Adrenal gland (tissue), 12 donors: ENCODE measurements around the gene RAD51AP2. TPM values are rescaled to one million over a fixed set of nuclear protein-coding genes. Genes with fewer than 3 reads are reported as not detected.
A peak's percentile ranks its signal among the peaks of the same experiment; 100 is the strongest.

Source experiments
- DNase-seq, 7 donors: peaks; one replicate each; pipeline ENCODE4 v3.0.0-alpha.2; 2019 to 2020
- H3K27ac ChIP-seq, 5 donors: fragments of 200-600 bp; sonication (generic) in 4 of 5; 1 replicate in 3 of 5; 2 replicates in 2 of 5; pipeline versions ENCODE4 v1.5.1 to v1.8.0; 2016 to 2020; ENCODE audit warnings: mild to moderate bottlenecking in 1 of 5
- H3K27me3 ChIP-seq: fragments of 200-600 bp; 2 replicates; pipeline ENCODE4 v1.8.0; 2021
- H3K36me3 ChIP-seq, 2 donors: fragments of 200-600 bp; replicated peaks in 1 of 2; 1 replicate in 1 of 2; 2 replicates in 1 of 2; pipeline versions ENCODE4 v1.5.1 to v1.8.0; 2018 to 2022
- H3K4me1 ChIP-seq, 2 donors: fragments of 200-600 bp; replicated peaks in 1 of 2; 1 replicate in 1 of 2; 2 replicates in 1 of 2; pipeline versions ENCODE4 v1.5.1 to v1.8.0; 2018 to 2021
- H3K4me3 ChIP-seq, 4 donors: fragments of 200-600 bp; sonication (generic) in 3 of 4; one replicate each; pipeline ENCODE4 v1.5.1; 2016 to 2018
- H3K9me3 ChIP-seq, 3 donors: fragments of 200-600 bp; sonication (generic) in 1 of 3; replicated peaks in 1 of 3; 1 replicate in 2 of 3; 2 replicates in 1 of 3; pipeline versions ENCODE4 v1.5.1 to v1.8.0; 2016 to 2021
- POLR2A ChIP-seq, 2 donors: fragments of 450-650 bp; IDR thresholded peaks; one replicate each; pipeline ENCODE4 v1.6.1; 2017; ENCODE audit warnings: antibody characterized with exemption in 2 of 2, mild to moderate bottlenecking in 2 of 2, moderate library complexity in 1 of 2
- WGBS, 4 donors: extraction: QIAGEN DNeasy Blood & Tissue Kit in 2 of 4; methylation state at CpG; one replicate each; pipeline versions ENCODE4 v1.1.5 to v1.1.7; 2013 to 2017; 5-methylcytosine and 5-hydroxymethylcytosine counted together
- intact Hi-C, 2 donors: fragments of 100-400 bp; cut with DNase I; formaldehyde crosslinking; loops; one replicate each; pipeline versions ENCODE4 v1.14.1 to v1.15.0; 2022 to 2023
- polyA plus RNA-seq, 3 donors: library from polyadenylated mRNA; stranded (reverse); fragments of 200-250 nt in 2 of 3; fragments of 350-450 nt in 1 of 3; fragmentation: Illumina TruSeq in 1 of 3; extraction: RNeasy Lipid Tissue Mini Kit (QIAGEN cat#74804) in 1 of 3; gene quantifications; one replicate each; pipeline ENCODE4 v1.2.3, GENCODE V29; 2013 to 2014
- total RNA-seq, 9 donors: library from RNA; depleted of rRNA in 4 of 9; stranded (reverse); fragments of >200 nt in 4 of 9; fragments of 120-200 nt in 1 of 9; fragmentation: NEBNext Ultra II Directional in 1 of 9; extraction: Animal tissue kit (Norgen Biotek cat#: 25700) in 1 of 9; gene quantifications; one replicate each; pipeline versions ENCODE4 v1.1.0 to v1.2.4, GENCODE V29; 2013 to 2023
- TF ChIP-seq, protein P1 (sequence below), 6 experiments: fragments of 450-650 bp in 4 of 6; fragments of 200-600 bp in 2 of 6; sonication (generic) in 1 of 6; IDR thresholded peaks; 1 replicate in 5 of 6; 2 replicates in 1 of 6; pipeline versions ENCODE4 v1.5.1 to v1.8.0; 2016 to 2021; ENCODE audit warnings: antibody characterized with exemption in 6 of 6, mild to moderate bottlenecking in 2 of 6, moderate library complexity in 1 of 6
- donor health status: healthy with polysubstance abuse.
- donor health status: Bipolar disorder and iron deficiency.
- donor health status: DM: yes; HTN: yes; CAD: no.
- donor health status: DM: no; HTN: no; CAD: no.
- donor health status: DM: no; HTN: no; CAD: no.
- donor health status: DM: yes; HTN: yes; CAD: no.

Gene RAD51AP2
- total and polyA plus RNA-seq, 12 donors, result 0.07 to 0.20 (median 0.11) TPM; not detected in 4

DNA sequence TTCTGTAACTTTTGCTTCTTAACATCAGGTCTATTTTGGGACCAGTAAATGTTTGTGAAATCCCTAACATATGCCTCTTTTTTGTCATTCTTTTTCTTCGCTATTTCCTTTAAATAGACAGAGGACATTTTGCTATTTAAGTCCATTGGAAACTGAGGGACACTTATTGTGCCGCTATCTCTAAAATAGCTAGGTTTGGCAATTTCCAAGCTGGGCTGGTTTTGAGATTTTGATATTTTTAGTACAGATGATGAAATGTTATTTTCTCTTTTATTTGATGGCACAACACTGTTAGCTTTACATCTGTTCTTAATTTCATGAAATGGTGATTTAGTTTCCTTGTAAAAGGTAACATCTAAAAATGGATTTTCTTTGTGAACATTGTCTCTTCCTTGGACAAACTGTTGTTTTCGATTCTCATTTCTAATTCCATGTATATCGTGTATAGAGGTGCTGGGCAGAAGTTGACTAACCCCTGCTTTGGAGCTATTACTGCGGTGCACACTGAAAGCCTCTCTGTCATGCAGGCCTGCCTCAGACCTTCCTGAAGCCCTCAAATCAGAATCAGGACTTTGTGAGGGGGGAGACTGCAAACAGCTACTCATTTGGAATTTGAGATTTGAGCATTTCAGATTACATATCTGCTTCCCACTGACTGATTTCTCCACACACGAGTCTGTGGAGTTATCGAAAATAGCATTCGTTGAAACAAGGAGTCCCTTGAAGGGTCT, 594 bp downstream of the RAD51AP2 start:
- DNase-seq, result peak in 1 of 7 donors; percentile 12
- Histone ChIP-seq H3K36me3 (no peaks in the 10 kb centered on the region), H3K9me3 (no peaks in the 10 kb centered on the region), H3K4me3 (peak overlapping the region in 2 of 4 donors; percentile 44 to 53), H3K27ac (peak overlapping the region in 2 of 5 donors; percentile 50 to 60), H3K4me1 (peaks cover 0 to 6% of the 10 kb centered on the region in 2 donors), H3K27me3 (no peaks in the 10 kb centered on the region)
- 37 to 64% (median 43%) methylated on average over 5 to 8 of the region's 8 CpGs for WGBS, 4 donors
- intact Hi-C loops, result no loop called here
- TF ChIP-seq POLR2A (IDR thresholded peaks at IDR 0.05), result no peak
- TF ChIP-seq, protein P1, sequence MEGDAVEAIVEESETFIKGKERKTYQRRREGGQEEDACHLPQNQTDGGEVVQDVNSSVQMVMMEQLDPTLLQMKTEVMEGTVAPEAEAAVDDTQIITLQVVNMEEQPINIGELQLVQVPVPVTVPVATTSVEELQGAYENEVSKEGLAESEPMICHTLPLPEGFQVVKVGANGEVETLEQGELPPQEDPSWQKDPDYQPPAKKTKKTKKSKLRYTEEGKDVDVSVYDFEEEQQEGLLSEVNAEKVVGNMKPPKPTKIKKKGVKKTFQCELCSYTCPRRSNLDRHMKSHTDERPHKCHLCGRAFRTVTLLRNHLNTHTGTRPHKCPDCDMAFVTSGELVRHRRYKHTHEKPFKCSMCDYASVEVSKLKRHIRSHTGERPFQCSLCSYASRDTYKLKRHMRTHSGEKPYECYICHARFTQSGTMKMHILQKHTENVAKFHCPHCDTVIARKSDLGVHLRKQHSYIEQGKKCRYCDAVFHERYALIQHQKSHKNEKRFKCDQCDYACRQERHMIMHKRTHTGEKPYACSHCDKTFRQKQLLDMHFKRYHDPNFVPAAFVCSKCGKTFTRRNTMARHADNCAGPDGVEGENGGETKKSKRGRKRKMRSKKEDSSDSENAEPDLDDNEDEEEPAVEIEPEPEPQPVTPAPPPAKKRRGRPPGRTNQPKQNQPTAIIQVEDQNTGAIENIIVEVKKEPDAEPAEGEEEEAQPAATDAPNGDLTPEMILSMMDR (IDR thresholded peaks at IDR 0.05), result no peak

DNA sequence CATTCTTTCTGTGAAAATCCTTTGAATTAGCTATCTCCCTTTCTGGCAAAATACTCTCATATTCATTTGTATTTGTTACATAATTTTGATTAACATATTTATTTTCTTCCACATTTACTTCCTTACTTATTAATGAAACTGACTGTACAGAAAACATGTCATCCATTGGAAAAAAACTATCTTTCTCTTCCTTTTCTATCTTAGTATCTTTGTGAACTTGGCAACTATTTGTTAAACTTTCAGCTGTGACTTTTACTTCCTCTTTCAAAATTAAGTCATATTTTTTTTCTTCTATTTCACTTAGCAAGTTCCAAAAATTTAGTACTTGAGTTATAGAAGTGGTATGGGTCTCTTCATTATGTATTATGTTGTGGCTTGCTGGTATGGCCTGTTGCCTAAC, 2.6 kb downstream of the RAD51AP2 start:
- intact Hi-C loops, result no loop called here
- Histone ChIP-seq H3K4me3 (no peak overlapping the region), H3K9me3 (no peaks in the 10 kb centered on the region), H3K4me1 (peaks cover 0 to 6% of the 10 kb centered on the region in 2 donors), H3K27ac (no peak overlapping the region), H3K36me3 (no peaks in the 10 kb centered on the region), H3K27me3 (no peaks in the 10 kb centered on the region)
- TF ChIP-seq, protein P1 (IDR thresholded peaks at IDR 0.05), result no peak
- TF ChIP-seq POLR2A (IDR thresholded peaks at IDR 0.05), result no peak
- DNase-seq, result no peak

DNA sequence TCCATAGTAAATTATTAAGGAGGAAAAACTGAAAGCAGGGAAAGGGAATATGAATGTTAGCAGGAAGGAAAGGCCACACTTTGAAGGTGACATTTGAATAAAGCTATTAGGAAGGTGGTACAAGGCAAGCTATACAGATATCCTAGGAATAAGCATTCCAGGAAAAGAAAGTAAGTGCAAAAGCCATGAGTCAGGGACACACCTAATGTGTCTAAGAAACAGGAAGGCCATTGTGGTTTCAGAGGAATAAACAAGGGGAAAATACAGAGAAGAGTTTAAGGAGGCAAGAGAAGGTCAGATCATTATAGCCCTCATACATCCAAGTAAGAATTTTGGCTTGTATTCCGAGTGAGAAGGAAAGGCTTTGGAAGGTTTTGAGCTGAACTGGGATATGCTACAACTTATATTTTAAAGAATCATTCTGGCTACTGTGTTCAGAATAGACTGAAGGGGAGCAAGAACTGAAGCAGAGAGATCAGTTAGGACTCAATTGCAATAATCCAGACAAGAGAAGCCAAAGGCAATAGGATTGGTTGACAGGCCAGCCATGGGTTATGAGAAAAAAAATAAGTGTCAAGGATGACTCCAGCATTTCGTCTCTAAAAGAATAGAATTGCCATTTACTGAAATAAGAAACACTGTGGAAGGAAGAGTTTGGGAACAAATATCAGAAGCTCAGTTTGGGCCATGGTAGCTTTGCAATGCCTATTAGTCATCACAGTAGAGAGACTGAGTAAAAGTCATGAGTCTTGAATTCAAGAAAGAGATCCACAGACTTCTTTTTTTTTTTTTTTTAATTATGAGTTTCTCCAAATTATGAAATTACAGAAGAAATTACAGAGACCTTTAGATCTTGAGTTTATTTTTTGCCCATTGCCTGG, 11.3 kb downstream of the RAD51AP2 start:
- Histone ChIP-seq H3K27me3 (no peaks in the 10 kb centered on the region), H3K4me3 (no peak overlapping the region), H3K36me3 (no peaks in the 10 kb centered on the region), H3K4me1 (no peaks in the 10 kb centered on the region), H3K27ac (no peak overlapping the region), H3K9me3 (no peaks in the 10 kb centered on the region)
- DNase-seq, result no peak
- no peak for TF ChIP-seq POLR2A (IDR thresholded peaks at IDR 0.05)
- TF ChIP-seq, protein P1 (IDR thresholded peaks at IDR 0.05), result no peak
- 60 to 83% (median 69%) methylated on average over 2 of the region's 2 CpGs for WGBS, 4 donors
- intact Hi-C loops, result no loop called here

DNA sequence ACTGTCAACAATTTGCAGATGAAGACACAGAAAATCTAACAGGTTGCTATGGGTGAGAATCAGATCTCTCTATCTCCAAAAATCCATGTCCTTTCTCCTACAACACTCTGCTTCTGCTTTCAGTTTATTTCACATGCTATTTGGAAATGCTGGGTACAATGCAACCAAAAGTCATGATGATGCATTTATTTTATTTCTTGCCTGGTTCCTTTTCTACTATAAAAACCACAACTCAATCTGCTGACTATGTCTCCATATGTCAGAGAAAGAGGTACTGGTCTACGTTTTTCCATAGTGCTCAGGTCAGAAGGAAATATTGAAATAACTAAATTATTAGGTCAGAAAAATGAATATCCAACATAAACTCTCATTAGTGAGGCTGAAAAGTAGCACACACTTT, 20.5 kb downstream of the RAD51AP2 start:
- TF ChIP-seq, protein P1 (IDR thresholded peaks at IDR 0.05), result no peak
- TF ChIP-seq POLR2A (IDR thresholded peaks at IDR 0.05), result no peak
- Histone ChIP-seq H3K27ac (no peak overlapping the region), H3K9me3 (no peaks in the 10 kb centered on the region), H3K36me3 (no peaks in the 10 kb centered on the region), H3K27me3 (no peaks in the 10 kb centered on the region), H3K4me3 (no peak overlapping the region), H3K4me1 (no peaks in the 10 kb centered on the region)
- no peak for DNase-seq
- 42 to 55% (median 49%) methylated on average over 1 of the region's 1 CpG for WGBS, 4 donors
- intact Hi-C loops, result no loop called here
